H9 (cell line): Measurements from ENCODE around the gene CTNNA3. TPM values are rescaled to one million over a fixed set of nuclear protein-coding genes. Genes with fewer than 3 reads are reported as not detected.

Source experiments
- DNase-seq: peaks from one replicate; pipeline ENCODE4 v3.0.0-alpha.2; 2017
- H2AFZ ChIP-seq: one replicate; pipeline ENCODE4 v1.6.1; 2013; ENCODE audit warnings: mild to moderate bottlenecking, low read length, control low read depth, moderate library complexity
- H2AK5ac ChIP-seq: 2 replicates; pipeline ENCODE4 v1.6.1; 2013; ENCODE audit warnings: low read length, control low read depth, mixed read lengths; ENCODE audit not compliant: insufficient read length
- H2BK120ac ChIP-seq: one replicate; pipeline ENCODE4 v1.6.1; 2013; ENCODE audit warnings: low read depth, mild to moderate bottlenecking, low read length, control low read depth, inconsistent platforms; ENCODE audit not compliant: poor library complexity, severe bottlenecking
- H2BK12ac ChIP-seq: 2 replicates; pipeline ENCODE4 v1.6.1; 2013; ENCODE audit warnings: low read length, control low read depth, mixed read lengths, low read depth; ENCODE audit not compliant: insufficient read length
- H2BK15ac ChIP-seq: 2 replicates; pipeline ENCODE4 v1.6.1; 2013; ENCODE audit warnings: low read depth, low read length, control low read depth
- H2BK20ac ChIP-seq: one replicate; pipeline ENCODE4 v1.6.1; 2013; ENCODE audit warnings: low read depth, mild to moderate bottlenecking, low read length, control low read depth, inconsistent platforms; ENCODE audit not compliant: poor library complexity, severe bottlenecking
- H2BK5ac ChIP-seq: 2 replicates; pipeline ENCODE4 v1.6.1; 2013; ENCODE audit warnings: low read length, control low read depth, mixed read lengths; ENCODE audit not compliant: insufficient read length
- H3K14ac ChIP-seq: 2 replicates; pipeline ENCODE4 v1.6.1; 2013; ENCODE audit warnings: low read length, control low read depth; ENCODE audit not compliant: insufficient read depth
- H3K18ac ChIP-seq: 2 replicates; pipeline ENCODE4 v1.6.1; 2013; ENCODE audit warnings: low read depth, mild to moderate bottlenecking, mixed read lengths, low read length, control low read depth; ENCODE audit not compliant: insufficient read length
- H3K23ac ChIP-seq: 2 replicates; pipeline ENCODE4 v1.6.1; 2013; ENCODE audit warnings: low read length, control low read depth, mixed read lengths, low read depth; ENCODE audit not compliant: insufficient read length
- H3K23me2 ChIP-seq: 2 replicates; pipeline ENCODE4 v1.6.1; 2013; ENCODE audit warnings: low read depth, mild to moderate bottlenecking, mixed read lengths, low read length, control low read depth; ENCODE audit not compliant: insufficient read length, poor library complexity, severe bottlenecking
- H3K27ac ChIP-seq: 2 replicates; pipeline ENCODE4 v1.5.1; 2013; ENCODE audit warnings: low read length, control low read depth, mixed read lengths, low read depth; ENCODE audit not compliant: insufficient read length
- H3K27me3 ChIP-seq: 2 replicates; pipeline ENCODE4 v1.6.1; 2013; ENCODE audit warnings: low read length, control low read depth, inconsistent platforms; ENCODE audit not compliant: insufficient read depth
- H3K4ac ChIP-seq: 2 replicates; pipeline ENCODE4 v1.6.1; 2013; ENCODE audit warnings: low read depth, mild to moderate bottlenecking, control low read depth, inconsistent platforms, low read length, moderate library complexity
- H3K4me1 ChIP-seq: 2 replicates; pipeline ENCODE4 v1.6.1; 2013; ENCODE audit warnings: low read length, control low read depth, inconsistent platforms; ENCODE audit not compliant: insufficient read depth
- H3K4me2 ChIP-seq: 2 replicates; pipeline ENCODE4 v1.6.1; 2013; ENCODE audit warnings: low read length, control low read depth, mixed read lengths; ENCODE audit not compliant: insufficient read length, insufficient read depth
- H3K56ac ChIP-seq: 2 replicates; pipeline ENCODE4 v1.6.1; 2013; ENCODE audit warnings: low read depth, mild to moderate bottlenecking, mixed read lengths, low read length, control low read depth; ENCODE audit not compliant: insufficient read length
- H3K79me1 ChIP-seq: 2 replicates; pipeline ENCODE4 v1.6.1; 2013; ENCODE audit warnings: low read depth, mild to moderate bottlenecking, moderate library complexity, low read length, control low read depth, inconsistent platforms; ENCODE audit not compliant: insufficient read depth, poor library complexity, severe bottlenecking
- H3K79me2 ChIP-seq: 2 replicates; pipeline ENCODE4 v1.6.1; 2013; ENCODE audit warnings: low read length, control low read depth, inconsistent platforms; ENCODE audit not compliant: insufficient read depth
- H3K9ac ChIP-seq: 2 replicates; pipeline ENCODE4 v1.6.1; 2013; ENCODE audit warnings: low read length, control low read depth, mixed read lengths; ENCODE audit not compliant: insufficient read length; ENCODE audit errors: extremely low read depth
- H3K9me3 ChIP-seq: one replicate; pipeline ENCODE4 v1.6.1; 2013; ENCODE audit warnings: low read depth, low read length, inconsistent platforms; ENCODE audit not compliant: control insufficient read depth
- H3T11ph ChIP-seq: one replicate; pipeline ENCODE4 v1.6.1; 2013; ENCODE audit warnings: mild to moderate bottlenecking, low read length, control low read depth, inconsistent platforms
- H4K20me1 ChIP-seq: one replicate; pipeline ENCODE4 v1.6.1; 2013; ENCODE audit not compliant: control insufficient read depth, insufficient read length, insufficient read depth
- H4K5ac ChIP-seq: 2 replicates; pipeline ENCODE4 v1.6.1; 2013; ENCODE audit warnings: low read depth, mild to moderate bottlenecking, mixed read lengths, low read length, control low read depth; ENCODE audit not compliant: insufficient read length
- H4K8ac ChIP-seq: replicated peaks from 2 replicates; pipeline ENCODE4 v1.6.1; 2013; ENCODE audit warnings: low read length, control low read depth, mixed read lengths, low read depth; ENCODE audit not compliant: insufficient read length
- H4K91ac ChIP-seq: 2 replicates; pipeline ENCODE4 v1.6.1; 2013; ENCODE audit warnings: low read depth, mild to moderate bottlenecking, moderate library complexity, mixed read lengths, low read length, control low read depth; ENCODE audit not compliant: insufficient read length
- H3K27ac Mint-ChIP-seq, 3 experiments: 2 replicates in 2 of 3; 3 replicates in 1 of 3; pipeline ENCODE4 v1.8.0; 2020 to 2021; ENCODE audit warnings: mixed read lengths in 3 of 3, mild to moderate bottlenecking in 1 of 3, moderate library complexity in 1 of 3
- H3K27me3 Mint-ChIP-seq: 2 replicates; pipeline ENCODE4 v1.8.0; 2021; ENCODE audit warnings: low read depth, mild to moderate bottlenecking, moderate library complexity, mixed read lengths
- H3K36me3 Mint-ChIP-seq, 3 experiments: 2 replicates in 2 of 3; 3 replicates in 1 of 3; pipeline ENCODE4 v1.8.0; 2020 to 2021; ENCODE audit warnings: low read depth in 3 of 3, mixed read lengths in 3 of 3; ENCODE audit not compliant: insufficient read depth in 1 of 3
- H3K4me1 Mint-ChIP-seq, 2 experiments: 2 replicates each; pipeline ENCODE4 v1.8.0; 2020; ENCODE audit warnings: mixed read lengths in 2 of 2
- H3K4me3 Mint-ChIP-seq, 2 experiments: 2 replicates in 1 of 2; 3 replicates in 1 of 2; pipeline ENCODE4 v1.8.0; 2020 to 2021; ENCODE audit warnings: mild to moderate bottlenecking in 2 of 2, mixed read lengths in 2 of 2, moderate library complexity in 1 of 2
- H3K9me3 Mint-ChIP-seq, 2 experiments: 2 replicates in 1 of 2; 3 replicates in 1 of 2; pipeline ENCODE4 v1.8.0; 2020; ENCODE audit warnings: mild to moderate bottlenecking in 2 of 2, mixed read lengths in 2 of 2, moderate library complexity in 1 of 2
- CTCF ChIP-seq: fragments of 200-600 bp; sonication (generic); conservative IDR thresholded peaks from 3 replicates; pipeline ENCODE4 v1.8.0; 2021; ENCODE audit warnings: antibody characterized with exemption, mild to moderate bottlenecking
- WGBS: extraction: QIAGEN DNeasy Blood & Tissue Kit; methylation state at CpG from one replicate; pipeline ENCODE4 v1.1.7; 2013; ENCODE audit warnings: missing lambda C conversion rate, low lambda C conversion rate, mixed read lengths; ENCODE audit not compliant: insufficient read length; ENCODE audit errors: extremely low coverage; 5-methylcytosine and 5-hydroxymethylcytosine counted together
- total RNA-seq: library from RNA; stranded (reverse); gene quantifications from 2 replicates; pipeline ENCODE4 v1.2.1, GENCODE V29; 2021

CTNNA3 gene
- total RNA-seq, 1 experiment from 2014 or later: 3.3 TPM

- no peaks in the 10 kb centered on the region for H3K9me3 Mint-ChIP-seq
- no peak overlapping the region for H2AFZ ChIP-seq
- H3K4ac ChIP-seq: no peak overlapping the region
- no peak overlapping the region for H2BK120ac ChIP-seq
- no peak overlapping the region for H3K4me2 ChIP-seq
- H2BK12ac ChIP-seq: no peak overlapping the region
- H2BK5ac ChIP-seq: no peak overlapping the region
- H3K23me2 ChIP-seq: no peaks in the 10 kb centered on the region
- H3K9me3 ChIP-seq: no peaks in the 10 kb centered on the region
- H3K79me1 ChIP-seq: no peaks in the 10 kb centered on the region
- H3K27ac Mint-ChIP-seq: no peak overlapping the region; a peak in 1 of 7 replicates
- no peak overlapping the region for H4K8ac ChIP-seq
- no peak overlapping the region for H2BK15ac ChIP-seq
- H4K20me1 ChIP-seq: no peaks in the 10 kb centered on the region
- no peak overlapping the region for H3K23ac ChIP-seq
- no peak overlapping the region for H3K27ac ChIP-seq
- no peak for DNase-seq
- H4K91ac ChIP-seq: no peak overlapping the region
- H3K18ac ChIP-seq: no peak overlapping the region
- H3K56ac ChIP-seq: no peak overlapping the region
- H3K27me3 ChIP-seq: no peaks in the 10 kb centered on the region
- 0 out of 4 replicates have a peak, but pooled peaks cover 0 to 2% of the 10 kb centered on the region in 2 experiments for H3K4me1 Mint-ChIP-seq
- H2AK5ac ChIP-seq: no peak overlapping the region
- TF ChIP-seq CTCF: no peak
- H3K36me3 Mint-ChIP-seq: peaks cover 0 to 3% (median 0%) of the 10 kb centered on the region in 3 experiments; a peak in 2 of 7 replicates
- no peak overlapping the region for H3K9ac ChIP-seq
- no peak overlapping the region for H2BK20ac ChIP-seq
- no peak overlapping the region for H3K14ac ChIP-seq
- H4K5ac ChIP-seq: no peak overlapping the region
- H3K4me1 ChIP-seq: no peaks in the 10 kb centered on the region
- H3T11ph ChIP-seq: no peak overlapping the region
- WGBS: no CpG with 5 or more reads among the region's 3 CpGs
- no peaks in the 10 kb centered on the region for H3K79me2 ChIP-seq
- H3K4me3 Mint-ChIP-seq: no peak overlapping the region
- H3K27me3 Mint-ChIP-seq: no peaks in the 10 kb centered on the region
These were observed 755.0 kb downstream of the CTNNA3 start for GRCh38 chr10:66940965-66941364.
